Activated naive CD4-positive, alpha-beta T cell treated with anti-CD3 and anti-CD28 coated beads, Interleukin-2, amount 50 U/mL, for 72 hours (primary cell): ENCODE data around the gene ENTREP3. TPM values are rescaled to one million over a fixed set of nuclear protein-coding genes. Genes with fewer than 3 reads are reported as not detected.

Experiments used
- ATAC-seq, 2 donors: fragments of 150-1000 bp; cut with Tn5 transposase; 2 replicates each; pipeline ENCODE4 v1.10.0; 2021; ENCODE audit warnings: mild to moderate bottlenecking in 2 of 2, moderate library complexity in 2 of 2
- DNase-seq, 2 donors: peaks; one replicate each; pipeline ENCODE4 v3.0.0; 2021 to 2022; ENCODE audit warnings: low spot score in 2 of 2
- H3K27ac Mint-ChIP-seq, 2 donors: one replicate each; pipeline ENCODE4 v1.8.0; 2022; ENCODE audit warnings: mild to moderate bottlenecking in 2 of 2, mixed read lengths in 2 of 2
- H3K36me3 Mint-ChIP-seq, 2 donors: one replicate each; pipeline ENCODE4 v1.8.0; 2022; ENCODE audit warnings: mixed read lengths in 2 of 2
- H3K9me3 Mint-ChIP-seq, 2 donors: one replicate each; pipeline ENCODE4 v1.8.0; 2022; ENCODE audit warnings: mixed read lengths in 2 of 2
- total RNA-seq, 2 donors: library from RNA; stranded (reverse); gene quantifications; one replicate each; pipeline ENCODE4 v1.2.3, GENCODE V29; 2022

ENTREP3 gene
- total RNA-seq, 2 donors from 2014 or later: 14.3 to 45.8 TPM

GRCh38 chr1:155202731-155203515 is 52.4 kb downstream of the ENTREP3 start:
- Mint-ChIP-seq H3K36me3 (no peaks in the 10 kb centered on the region), H3K9me3 (no peaks in the 10 kb centered on the region), H3K27ac (no peak overlapping the region)
- DNase-seq (no peak), ATAC-seq (no peak)

GRCh38 chr1:155202198-155202597 is 53.1 kb downstream of the ENTREP3 start:
- DNase-seq: no peak
- Mint-ChIP-seq H3K27ac (no peak overlapping the region), H3K36me3 (no peaks in the 10 kb centered on the region), H3K9me3 (no peaks in the 10 kb centered on the region)
- ATAC-seq: no peak

- peak overlapping the region in 1 of 2 donors; percentile 49 for H3K27ac Mint-ChIP-seq
- no peaks in the 10 kb centered on the region for H3K36me3 Mint-ChIP-seq
- H3K9me3 Mint-ChIP-seq: no peaks in the 10 kb centered on the region
- no peak for ATAC-seq
- DNase-seq: no peak
Measured at GRCh38 chr1:155200920-155201319, 54.4 kb downstream of the ENTREP3 start.

GRCh38 chr1:155199792-155200191 is 55.5 kb downstream of the ENTREP3 start:
- Mint-ChIP-seq H3K9me3 (no peaks in the 10 kb centered on the region), H3K27ac (peak overlapping the region in 1 of 2 donors; percentile 15)
- no peak for ATAC-seq

GRCh38 chr1:155198547-155198906 is 56.8 kb downstream of the ENTREP3 start:
- no peak for ATAC-seq
- Mint-ChIP-seq H3K27ac (peak overlapping the region in 1 of 2 donors; percentile 36), H3K9me3 (no peaks in the 10 kb centered on the region), H3K36me3 (no peaks in the 10 kb centered on the region)
- no peak for DNase-seq

More at GRCh38 chr1:155199792-155200191, 55.5 kb downstream of the ENTREP3 start:
- H3K36me3 Mint-ChIP-seq: no peaks in the 10 kb centered on the region
- no peak for DNase-seq

GRCh38 chr1:155197901-155198546 is 57.3 kb downstream of the ENTREP3 start:
- ATAC-seq: no peak
- DNase-seq: no peak
- Mint-ChIP-seq H3K9me3 (no peaks in the 10 kb centered on the region), H3K36me3 (no peaks in the 10 kb centered on the region), H3K27ac (peak overlapping the region in 1 of 2 donors; percentile 36)

Other genes starting within 250 kb of the ENTREP3 start
- 1 to 10 TPM; 1.5 to 1.8 TPM for gene DCST2, start 221.7 kb downstream of the ENTREP3 start, total RNA-seq
- gene DCST1, start 221.7 kb downstream of the ENTREP3 start, total RNA-seq: under 1 TPM in 1 of 2 donors, not detected in 1; 0.34 TPM
- gene ADAM15, start 204.2 kb downstream of the ENTREP3 start, total RNA-seq: 10 to 100 TPM; 49.9 to 52.8 TPM
- 1 to 10 TPM; 5.7 to 9.5 TPM for gene EFNA4, start 191.7 kb downstream of the ENTREP3 start, total RNA-seq
- 10 to 100 TPM in 1 of 2 donors, 1 to 10 TPM in 1; 1.7 to 12.6 TPM for gene EFNA3, start 176.6 kb downstream of the ENTREP3 start, total RNA-seq
- 1 to 10 TPM in 1 of 2 donors, under 1 TPM in 1; 0.68 to 1.6 TPM for gene EFNA1, start 127.6 kb downstream of the ENTREP3 start, total RNA-seq
- gene SLC50A1, start 119.6 kb downstream of the ENTREP3 start, total RNA-seq: 10 to 100 TPM; 47.4 to 49.4 TPM
- 10 to 100 TPM; 26.4 to 40.8 TPM for gene DPM3, start 115.0 kb downstream of the ENTREP3 start, total RNA-seq
- 100 to 1,000 TPM; 106 to 162 TPM for gene KRTCAP2, start 82.2 kb downstream of the ENTREP3 start, total RNA-seq
- gene TRIM46, start 81.6 kb downstream of the ENTREP3 start, total RNA-seq: 10 to 100 TPM in 1 of 2 donors, 1 to 10 TPM in 1; 6.8 to 15.2 TPM
- 10 to 100 TPM; 17.2 to 23.6 TPM for gene THBS3, start 47.6 kb downstream of the ENTREP3 start, total RNA-seq
- gene MTX1, start 46.8 kb downstream of the ENTREP3 start, total RNA-seq: 10 to 100 TPM; 46.6 to 57.2 TPM
- 100 to 1,000 TPM in 1 of 2 donors, 10 to 100 TPM in 1; 98.9 to 107 TPM for gene SCAMP3, start 6.9 kb upstream of the ENTREP3 start, total RNA-seq
- 100 to 1,000 TPM in 1 of 2 donors, 10 to 100 TPM in 1; 90.7 to 106 TPM for gene CLK2, start 18.0 kb upstream of the ENTREP3 start, total RNA-seq
- 1 to 10 TPM; 3.9 to 4.8 TPM for gene HCN3, start 22.0 kb upstream of the ENTREP3 start, total RNA-seq
- gene PKLR, start 46.0 kb upstream of the ENTREP3 start, total RNA-seq: under 1 TPM in 1 of 2 donors, not detected in 1; 0.14 TPM
- 100 to 1,000 TPM; 349 to 372 TPM for gene FDPS, start 53.4 kb upstream of the ENTREP3 start, total RNA-seq
- 10 to 100 TPM; 23.1 to 28.7 TPM for gene RUSC1, start 65.4 kb upstream of the ENTREP3 start, total RNA-seq